ENCODE data around the gene PTGER1.

- TF ChIP-seq GATA2 (IDR thresholded peaks at IDR 0.05; ENCODE audit: low read depth, low read length), result no peak
- no peak for TF ChIP-seq GATA3 (IDR thresholded peaks at IDR 0.05; ENCODE audit: low read depth, low read length)
Measured at GRCh38 chr19:14443632-14444216, 31.4 kb downstream of the PTGER1 start.
